Stimulated activated CD4-positive, alpha-beta T cell treated with anti-CD3 and anti-CD28 coated beads, TNF-alpha, amount 100 ng/mL, for 4 hours (primary cell): ENCODE measurements around the gene MFSD2A.
"Not testable (repeated sequence)": the region's sequence is repeated elsewhere in the genome, so short reads cannot be mapped to it uniquely, and the experiment has no call there.

Source experiments
- DNase-seq, 3 experiments: peaks; one replicate each; pipeline ENCODE4 v3.0.0-alpha.2; 2020; ENCODE audit warnings: low read depth in 3 of 3

MFSD2A gene

GRCh38 chr1:39969048-39969447 lies 14.1 kb downstream of the MFSD2A start:
- DNase-seq = no peak

GRCh38 chr1:39969531-39970270 lies 14.8 kb downstream of the MFSD2A start:
- DNase-seq = no peak

GRCh38 chr1:39970274-39970673 lies 15.3 kb downstream of the MFSD2A start:
- no peak for DNase-seq

GRCh38 chr1:39971138-39971537 lies 16.2 kb downstream of the MFSD2A start:
- no peak for DNase-seq

- DNase-seq = peak; percentile 43 to 59 (median 54)
These were observed 18.7 kb downstream of the MFSD2A start for GRCh38 chr1:39973503-39974135.

- DNase-seq = no peak
These were observed 21.8 kb downstream of the MFSD2A start for GRCh38 chr1:39976732-39977131.

- no peak for DNase-seq
These were observed 22.3 kb downstream of the MFSD2A start for GRCh38 chr1:39977202-39977601.

GRCh38 chr1:39979654-39980053 lies 24.7 kb downstream of the MFSD2A start:
- DNase-seq = no peak

- no peak for DNase-seq
These were observed 25.8 kb downstream of the MFSD2A start for GRCh38 chr1:39980555-39981313.

- DNase-seq = no peak
These were observed 26.4 kb downstream of the MFSD2A start for GRCh38 chr1:39981385-39981784.

GRCh38 chr1:39981945-39982344 lies 27.0 kb downstream of the MFSD2A start:
- no peak for DNase-seq

GRCh38 chr1:39984480-39984879 lies 29.5 kb downstream of the MFSD2A start:
- DNase-seq = not testable (repeated sequence)

- DNase-seq = no peak
These were observed 30.0 kb downstream of the MFSD2A start for GRCh38 chr1:39984951-39985350.

GRCh38 chr1:39987869-39988268 lies 32.9 kb downstream of the MFSD2A start:
- DNase-seq = no peak

GRCh38 chr1:39988618-39989343 lies 33.8 kb downstream of the MFSD2A start:
- no peak for DNase-seq

- no peak for DNase-seq
These were observed 35.5 kb downstream of the MFSD2A start for GRCh38 chr1:39990428-39990827.

GRCh38 chr1:39992234-39992633 lies 37.3 kb downstream of the MFSD2A start:
- DNase-seq = no peak

- no peak for DNase-seq
These were observed 37.9 kb downstream of the MFSD2A start for GRCh38 chr1:39992888-39993287.

- no peak for DNase-seq
These were observed 41.0 kb downstream of the MFSD2A start for GRCh38 chr1:39995973-39996393.

- DNase-seq = no peak
These were observed 41.6 kb downstream of the MFSD2A start for GRCh38 chr1:39996396-39997004.

GRCh38 chr1:40001456-40001855 lies 46.5 kb downstream of the MFSD2A start:
- DNase-seq = no peak
